Measurements from ENCODE around the gene S100Z. TPM values are rescaled to one million over a fixed set of nuclear protein-coding genes. Genes with fewer than 3 reads are reported as not detected.

S100Z gene
- total and polyA plus RNA-seq, 10 of the 15 experiments (the other 5 are each of a cell fraction or from before 2014, with no cell fraction given): 0.12 to 0.51 (median 0.30) TPM; not detected in 2

- H3K9me3 ChIP-seq (replicated peaks; ENCODE audit: control insufficient read depth, insufficient read depth, low read length): no peaks in the 10 kb centered on the region
- SMC1A ChIA-PET (ENCODE audit: uncharacterized antibody, unreplicated experiment): interaction anchor here (0.7 to 1.2 kb wide), 3 partner anchors 9 to 74 kb away, joined by 3 to 4 read pairs (median 3); no protein-coding TSS in a partner anchor
- H3K4me3 ChIP-seq: no peak overlapping the region
- no peak overlapping the region for H3K9ac ChIP-seq (ENCODE audit: control insufficient read depth, insufficient read depth, low read length)
- WGBS (ENCODE audit: insufficient coverage, insufficient replicate concordance, low lambda C conversion rate, missing lambda C conversion rate): 52% methylated on average over 3 of the region's 3 CpGs
- H3K4me2 ChIP-seq (ENCODE audit: control insufficient read depth, insufficient read depth): no peak overlapping the region
- POLR2A ChIA-PET: interaction anchor here (0.6 kb wide), 1 partner anchor 171 kb away, joined by 3 read pairs; no protein-coding TSS in a partner anchor
- intact Hi-C loops (cut with micrococcal nuclease; ENCODE audit: unreplicated experiment): no loop called here
- FAIRE-seq (no peak), ATAC-seq (no peak), DNase-seq (ENCODE audit: low read depth, low spot score) (no peak)
- in situ Hi-C loops (cut with MboI): no loop called here
- no TSS peak for BruUV-seq (replicated peaks)
- RAD21 ChIA-PET (ENCODE audit: unreplicated experiment): no interaction called here
- H2AFZ ChIP-seq (ENCODE audit: control insufficient read depth, low read depth, low read length): no peak overlapping the region
- H3K27me3 ChIP-seq (replicated peaks in 1 of 2; ENCODE audit: control insufficient read depth in 2 of 2, insufficient read depth in 2 of 2, low read length in 1 of 2): peaks cover 16 to 21% of the 10 kb centered on the region in 2 experiments
- no peaks in the 10 kb centered on the region for H3K4me1 ChIP-seq (ENCODE audit: control insufficient read depth, insufficient read depth, low read length)
- TF ChIP-seq ZNF217 (IDR thresholded peaks at IDR 0.05) (no peak), IKZF1 (conservative IDR thresholded peaks at IDR 0.05) (no peak), POLR2AphosphoS2 (IDR thresholded peaks at IDR 0.05; ENCODE audit: low read depth, low read length) (no peak), IKZF2 (IDR thresholded peaks at IDR 0.05) (no peak), SMAD1 (IDR thresholded peaks at IDR 0.05; ENCODE audit: low read depth, partially characterized antibody) (no peak), TAF1 (IDR thresholded peaks at IDR 0.05; ENCODE audit: borderline replicate concordance, low read depth, low read length) (no peak), BMI1 (IDR thresholded peaks at IDR 0.05; ENCODE audit: borderline replicate concordance) (no peak), MLLT1 (IDR thresholded peaks at IDR 0.05) (no peak), SIX5 (IDR thresholded peaks at IDR 0.05; ENCODE audit: low read depth, low read length, severe bottlenecking) (no peak), SMARCA5 (IDR thresholded peaks at IDR 0.05) (no peak), RELA (IDR thresholded peaks at IDR 0.05; ENCODE audit: borderline replicate concordance, partially characterized antibody) (no peak), RAD51 (IDR thresholded peaks at IDR 0.05) (no peak), CHD1 (IDR thresholded peaks at IDR 0.05; ENCODE audit: low read depth, low read length) (no peak), PML (IDR thresholded peaks at IDR 0.05; ENCODE audit: low read length) (no peak), PAX5 (IDR thresholded peaks at IDR 0.05; ENCODE audit: borderline replicate concordance, low read depth, low read length) (no peak), IRF3 (IDR thresholded peaks at IDR 0.05) (no peak)
- no peaks in the 10 kb centered on the region for H4K20me1 ChIP-seq (ENCODE audit: control insufficient read depth, insufficient read depth)
- H3K79me2 ChIP-seq (ENCODE audit: control insufficient read depth, insufficient read depth, low read length): no peaks in the 10 kb centered on the region
- no peaks in the 10 kb centered on the region for H3K36me3 ChIP-seq (ENCODE audit: control insufficient read depth in 2 of 2, insufficient read depth in 2 of 2, low read length in 1 of 2)
- CTCF ChIA-PET: interaction anchor here (0.5 to 1.8 kb wide), 4 partner anchors 10 to 282 kb away, joined by 3 to 5 read pairs (median 4); no protein-coding TSS in a partner anchor
- H3K27ac ChIP-seq (ENCODE audit: control insufficient read depth, insufficient read depth): no peak overlapping the region
These were observed 33.5 kb upstream of the S100Z start for GRCh38 chr5:76816110-76816831.
